SK-N-SH (cell line): Measurements from ENCODE around the gene HAUS8.

Source experiments
- CTCF ChIP-seq: fragments of 200-600 bp; sonication (generic); IDR thresholded peaks from 2 replicates; pipeline ENCODE4 v1.6.1; 2017; ENCODE audit warnings: antibody characterized with exemption, mild to moderate bottlenecking, moderate library complexity
- ELF1 ChIP-seq: IDR thresholded peaks from 2 replicates; pipeline ENCODE4 v1.4.0; 2012
- EP300 ChIP-seq, 2 experiments: IDR thresholded peaks; 2 replicates each; pipeline versions ENCODE4 v1.4.0 to v1.6.1; 2012; ENCODE audit warnings: borderline replicate concordance in 1 of 2, low read depth in 1 of 2, low read length in 1 of 2
- GABPA ChIP-seq: IDR thresholded peaks from 2 replicates; pipeline ENCODE4 v1.4.0; 2012; ENCODE audit warnings: low read depth, mild to moderate bottlenecking
- MAX ChIP-seq: IDR thresholded peaks from 2 replicates; pipeline ENCODE4 v1.4.0; 2012; ENCODE audit warnings: low read depth
- PBX3 ChIP-seq: IDR thresholded peaks from 2 replicates; pipeline ENCODE4; 2012
- POLR2AphosphoS5 ChIP-seq: IDR thresholded peaks from 2 replicates; pipeline ENCODE4 v1.6.1; 2012; ENCODE audit warnings: low read depth, low read length
- RFX5 ChIP-seq: IDR thresholded peaks from 2 replicates; pipeline ENCODE4 v1.6.1; 2012; ENCODE audit warnings: mild to moderate bottlenecking, improper control_type of control experiment, low read length

- TF ChIP-seq CTCF (no peak), MAX (no peak), PBX3 (no peak), ELF1 (no peak), RFX5 (no peak), EP300 (IDR thresholded peaks at IDR 0.05; ENCODE audit: borderline replicate concordance in 1 of 2, low read depth in 1 of 2, low read length in 1 of 2) (no peak), POLR2AphosphoS5 (no peak), GABPA (no peak)
These were observed 11.6 kb upstream of the HAUS8 start for GRCh38 chr19:17086834-17087233.
